NCI-H146 (cell line): ENCODE results near the gene PGD.
"Not testable (repeated sequence)": the region's sequence is repeated elsewhere in the genome, so short reads cannot be mapped to it uniquely, and the experiment has no call there.

Experiments used
- DNase-seq: peaks from one replicate; lab custom pipeline; 2025; lab: John Stamatoyannopoulos, UW

The PGD gene

GRCh38 chr1:10437052-10437451 lies 38.2 kb downstream of the PGD start:
- DNase-seq, result no peak

DNA sequence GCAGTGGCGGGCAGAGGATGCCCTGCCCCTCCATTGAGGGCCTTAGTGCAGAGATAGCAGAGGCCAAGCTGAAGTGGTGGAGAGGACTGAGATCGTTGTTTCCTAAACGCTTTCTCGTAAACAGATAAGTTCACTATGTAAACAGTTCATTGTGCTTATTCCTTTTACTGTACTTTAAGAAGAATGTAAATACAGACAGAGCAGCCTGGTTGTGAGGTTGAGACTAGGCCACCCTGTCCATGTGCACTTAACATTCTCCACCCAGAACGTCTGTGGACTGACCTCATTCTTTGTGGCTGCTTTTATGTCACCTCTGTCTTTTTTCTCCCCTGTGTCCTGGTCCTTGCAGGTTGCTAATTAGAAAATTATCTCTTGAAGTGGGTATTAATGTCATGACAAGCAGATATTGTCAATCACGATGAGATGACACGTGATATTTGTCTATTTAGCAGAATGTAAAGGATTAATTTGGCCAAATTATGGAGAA lies 39.9 kb downstream of the PGD start:
- no peak for DNase-seq

DNA sequence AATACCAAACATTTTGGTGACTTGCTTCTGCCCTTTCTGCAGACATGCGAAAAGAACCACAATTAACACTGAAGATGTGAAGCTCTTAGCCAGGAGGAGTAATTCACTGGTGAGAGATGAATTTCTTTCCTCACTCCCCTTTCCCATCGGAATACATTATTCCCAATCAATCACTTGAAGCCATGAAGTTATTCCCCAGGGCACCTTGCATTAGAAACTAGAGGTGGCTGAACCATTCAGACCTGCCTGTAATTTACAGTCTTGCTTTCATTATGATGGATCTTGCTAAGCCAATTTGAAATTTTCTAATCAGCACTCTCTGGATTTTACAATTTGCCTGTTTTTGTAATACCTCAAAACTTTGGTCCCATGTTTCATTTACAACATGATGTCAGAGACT lies 41.4 kb downstream of the PGD start:
- no peak for DNase-seq

GRCh38 chr1:10440794-10441193 lies 41.9 kb downstream of the PGD start:
- DNase-seq, result no peak

GRCh38 chr1:10444248-10444647 lies 45.4 kb downstream of the PGD start:
- no peak for DNase-seq

DNA sequence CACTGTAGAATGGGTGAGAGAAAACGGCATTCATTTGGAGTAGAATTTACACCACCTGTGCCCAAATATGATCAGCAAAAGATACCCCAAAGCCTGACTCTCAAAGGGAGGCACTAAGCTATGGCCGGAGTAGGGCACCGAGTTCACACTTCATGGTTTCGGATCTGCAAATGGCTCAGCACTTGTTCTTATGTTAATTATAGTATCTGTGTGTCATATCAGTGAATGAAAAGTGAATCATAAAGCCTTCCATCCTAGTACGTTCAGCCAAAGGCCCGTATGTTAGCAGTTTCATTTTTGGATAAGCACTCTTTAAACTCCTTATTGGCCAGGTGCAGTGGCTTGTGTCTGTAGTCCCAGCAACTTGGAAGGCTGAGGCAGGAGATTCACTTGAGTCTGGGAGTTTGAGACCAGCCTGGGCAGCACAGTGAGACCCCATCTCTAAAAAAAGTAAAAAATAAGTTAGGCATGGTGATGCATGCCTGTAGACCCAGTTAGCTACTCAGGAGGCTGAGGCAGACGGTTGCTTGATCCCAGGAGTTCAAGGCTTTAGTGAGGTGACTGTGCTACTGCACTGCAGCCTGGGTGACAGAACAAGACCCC lies 46.0 kb downstream of the PGD start:
- DNase-seq, result no peak

- DNase-seq, result no peak
Measured at GRCh38 chr1:10446790-10447422, 48.0 kb downstream of the PGD start.

GRCh38 chr1:10449751-10450150 lies 50.9 kb downstream of the PGD start, which contains the start of gene CORT:
TSS of gene CORT (plus strand) at chr1:10450031. CDS start at chr1:10450224, 193 bp downstream.
- DNase-seq, result no peak

DNA sequence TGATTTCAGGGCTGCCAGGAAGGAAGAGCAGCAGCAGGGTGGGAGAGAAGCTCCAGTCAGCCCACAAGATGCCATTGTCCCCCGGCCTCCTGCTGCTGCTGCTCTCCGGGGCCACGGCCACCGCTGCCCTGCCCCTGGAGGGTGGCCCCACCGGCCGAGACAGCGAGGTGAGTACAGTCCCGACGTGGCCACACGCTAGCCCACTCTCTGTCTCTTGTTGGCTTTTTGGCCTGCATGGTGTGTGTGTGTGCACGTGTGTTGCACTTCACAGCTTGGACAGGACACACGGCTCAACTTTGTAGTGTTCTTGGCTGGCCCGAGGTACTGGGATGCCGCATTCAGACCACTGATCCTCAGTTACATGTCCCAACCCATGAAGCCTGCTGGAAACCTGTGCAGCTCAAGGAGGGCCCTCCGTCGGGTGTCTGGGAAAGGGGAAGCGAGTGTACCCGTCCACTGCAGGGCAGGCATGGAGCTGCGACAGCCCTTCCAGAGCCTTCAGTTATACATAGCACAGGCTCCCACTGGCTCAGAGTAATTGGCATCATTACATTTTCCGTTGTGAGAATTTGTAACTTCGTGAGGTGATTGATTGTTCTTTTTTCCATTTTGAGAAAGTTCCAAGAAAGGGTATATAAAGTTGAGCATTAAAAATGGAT lies 51.4 kb downstream of the PGD start:
- no peak for DNase-seq

DNA sequence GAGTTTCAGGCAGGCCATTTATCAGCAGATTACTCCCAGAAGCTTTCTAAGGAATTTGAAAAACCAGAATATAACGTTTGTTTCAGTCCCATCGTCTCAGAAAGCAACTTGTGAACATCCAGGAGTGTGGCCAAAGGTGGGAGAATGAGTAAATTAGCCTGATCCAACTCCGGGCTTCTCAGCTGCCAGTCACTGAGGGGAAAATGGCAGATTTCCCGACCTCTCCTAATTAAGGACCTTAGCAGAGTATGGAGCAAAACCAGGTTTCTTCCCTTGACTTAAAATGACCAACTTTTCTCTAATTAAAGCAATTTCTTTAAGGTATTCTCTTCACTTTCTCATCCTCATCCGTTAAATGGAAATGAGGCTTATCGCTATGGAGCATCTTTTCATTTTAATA lies 52.0 kb downstream of the PGD start:
- DNase-seq, result no peak

- DNase-seq, result no peak
Measured at GRCh38 chr1:10451287-10451686, 52.4 kb downstream of the PGD start.

DNA sequence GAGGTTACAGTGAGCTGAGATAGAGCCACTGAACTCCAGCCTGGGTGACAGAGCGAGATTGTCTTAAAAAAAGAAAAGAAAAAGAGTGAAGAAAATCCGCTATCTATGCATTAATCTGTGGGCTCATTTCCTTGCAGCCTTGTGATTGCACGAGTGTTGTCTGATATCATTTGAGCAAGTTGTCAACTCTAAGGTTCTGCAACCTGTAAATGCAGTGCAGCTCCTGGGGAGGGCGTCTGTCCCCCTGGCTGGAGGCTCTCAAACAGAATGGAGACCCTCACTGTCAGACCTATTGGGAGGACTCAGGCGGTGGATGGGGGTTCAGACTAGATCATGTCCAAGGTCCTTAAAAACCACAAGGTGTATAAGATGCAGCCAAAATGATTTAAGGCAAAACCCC lies 57.2 kb downstream of the PGD start:
- no peak for DNase-seq

- no peak for DNase-seq
Measured at GRCh38 chr1:10456661-10457060, 57.8 kb downstream of the PGD start.

DNA sequence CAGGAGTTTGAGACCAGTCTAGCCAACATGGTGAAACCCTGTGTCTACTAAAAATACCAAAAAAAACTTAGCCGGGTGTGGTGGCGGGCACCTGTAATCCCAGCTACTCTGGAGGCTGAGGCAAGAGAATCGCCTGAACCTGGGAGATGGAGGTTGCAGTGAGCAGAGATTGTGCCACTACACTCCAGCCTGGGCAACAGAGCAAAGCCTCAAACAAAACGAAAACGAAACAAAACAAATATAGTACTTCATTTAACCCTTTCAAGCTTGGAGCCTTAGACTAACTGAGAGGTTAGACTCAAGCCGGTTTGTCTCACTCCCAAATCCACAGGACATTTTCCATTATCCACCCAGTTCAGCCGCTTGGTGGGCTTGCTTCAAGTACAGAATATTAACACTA lies 58.6 kb downstream of the PGD start:
- DNase-seq, result not testable (repeated sequence)

DNA sequence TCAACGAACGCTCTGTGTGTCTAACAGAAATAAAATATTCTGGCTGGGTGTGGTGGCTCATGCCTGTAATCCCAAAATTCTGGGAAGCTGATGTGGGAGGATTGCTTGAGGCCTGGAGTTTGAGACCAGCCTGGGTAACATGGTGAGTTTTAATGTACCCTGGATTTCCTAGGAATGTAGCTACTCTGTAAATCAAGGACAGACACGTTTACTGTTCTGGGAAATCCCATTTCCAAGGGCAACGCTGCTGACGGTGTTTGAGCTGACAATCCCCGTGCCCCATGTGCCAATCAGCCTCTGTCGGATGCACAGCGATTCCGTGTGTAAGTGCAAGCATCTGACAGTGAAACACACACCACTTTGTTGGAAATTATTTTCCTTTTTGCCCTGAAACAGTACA lies 59.0 kb downstream of the PGD start:
- no peak for DNase-seq

GRCh38 chr1:10459184-10459583 lies 60.3 kb downstream of the PGD start:
- DNase-seq, result peak; percentile 64

DNA sequence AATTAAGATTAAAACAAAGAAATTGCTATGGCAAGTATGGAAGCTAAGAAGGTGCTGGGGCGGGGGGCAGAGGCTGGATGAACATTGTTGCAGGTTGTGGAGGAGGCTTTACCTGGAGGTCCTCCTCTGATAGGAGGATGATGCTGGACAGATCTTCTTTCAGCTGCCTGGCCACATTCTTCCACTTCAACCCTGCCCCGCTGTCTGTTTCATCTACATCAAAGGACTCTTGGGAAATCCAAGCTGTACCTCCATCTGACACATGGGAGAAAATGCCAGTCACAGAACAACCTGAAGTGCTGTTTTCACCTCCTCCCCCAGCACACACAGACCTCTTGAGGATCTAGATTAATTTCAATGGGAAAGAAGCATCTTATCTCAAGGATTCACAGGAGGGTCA lies 68.2 kb downstream of the PGD start:
- no peak for DNase-seq

- DNase-seq, result no peak
Measured at GRCh38 chr1:10470043-10470442, 71.2 kb downstream of the PGD start.
